ENCODE measurements around the gene SPEG. TPM values are rescaled to one million over a fixed set of nuclear protein-coding genes. Genes with fewer than 3 reads are reported as not detected.

SPEG gene
- total RNA-seq, 2 experiments from 2014 or later = 1.3 to 1.4 TPM

DNA sequence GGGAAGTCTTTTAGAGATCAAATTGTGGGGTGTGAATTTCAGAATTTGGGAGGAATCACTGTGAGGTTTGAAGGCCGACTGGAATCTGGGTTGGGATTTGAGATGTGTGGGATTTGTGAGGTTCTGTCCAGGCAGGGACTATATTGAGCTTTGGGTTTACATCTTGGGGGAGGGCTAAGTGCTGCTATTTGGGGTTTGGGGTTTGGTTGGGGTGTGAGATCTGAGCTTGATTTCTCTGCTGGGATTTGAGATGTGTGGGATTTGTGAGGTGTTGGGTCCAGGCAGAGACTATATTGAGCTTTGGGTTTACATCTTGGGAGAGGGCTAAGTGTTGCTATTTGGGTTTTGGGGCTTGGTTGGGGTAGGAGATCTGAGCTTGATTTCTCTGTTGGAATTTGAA, 64.9 kb downstream of the SPEG start:
- no peaks in the 10 kb centered on the region for H3K9me3 Mint-ChIP-seq
- H3K4me3 Mint-ChIP-seq = peak overlapping the region; percentile 91
- peaks cover 8% of the 10 kb centered on the region for H3K36me3 Mint-ChIP-seq (ENCODE audit: low read depth)
- DNase-seq = no peak
- intact Hi-C loops (cut with micrococcal nuclease) = loop anchor here (2.0 kb wide), 1 partner anchor 59 kb away; no protein-coding TSS in a partner anchor
- H3K4me1 Mint-ChIP-seq (ENCODE audit: low read depth) = peaks cover 28% of the 10 kb centered on the region
- H3K27me3 Mint-ChIP-seq (ENCODE audit: low read depth) = peaks cover 36% of the 10 kb centered on the region
- CTCF ChIA-PET = interaction anchor here (0.9 to 11.7 kb wide), 10 partner anchors 8 to 95 kb away, joined by 3 to 211 read pairs (median 4); no protein-coding TSS in a partner anchor
- H3K27ac Mint-ChIP-seq = no peak overlapping the region

- H3K4me1 Mint-ChIP-seq (ENCODE audit: low read depth) = peaks cover 28% of the 10 kb centered on the region
- H3K27ac Mint-ChIP-seq = no peak overlapping the region
- H3K9me3 Mint-ChIP-seq = no peaks in the 10 kb centered on the region
- intact Hi-C loops (cut with micrococcal nuclease) = no loop called here
- CTCF ChIA-PET = interaction anchor here (0.7 to 11.7 kb wide), 12 partner anchors 8 to 495 kb away, joined by 3 to 211 read pairs (median 4); no protein-coding TSS in a partner anchor
- H3K36me3 Mint-ChIP-seq (ENCODE audit: low read depth) = peaks cover 12% of the 10 kb centered on the region
- H3K27me3 Mint-ChIP-seq (ENCODE audit: low read depth) = peaks cover 31% of the 10 kb centered on the region
- no peak for DNase-seq
- peak overlapping the region; percentile 91 for H3K4me3 Mint-ChIP-seq
These were observed 65.5 kb downstream of the SPEG start for GRCh38 chr2:219500135-219500534.

GRCh38 chr2:219501849-219502248, 67.2 kb downstream of the SPEG start:
- H3K27me3 Mint-ChIP-seq (ENCODE audit: low read depth) = peaks cover 13% of the 10 kb centered on the region
- no peak overlapping the region for H3K27ac Mint-ChIP-seq
- peaks cover 25% of the 10 kb centered on the region for H3K36me3 Mint-ChIP-seq (ENCODE audit: low read depth)
- no peaks in the 10 kb centered on the region for H3K9me3 Mint-ChIP-seq
- H3K4me3 Mint-ChIP-seq = no peak overlapping the region
- intact Hi-C loops (cut with micrococcal nuclease) = no loop called here
- CTCF ChIA-PET = interaction anchor here (6.0 to 11.7 kb wide), 2 partner anchors 8 to 26 kb away, joined by 27 to 211 read pairs; no protein-coding TSS in a partner anchor
- H3K4me1 Mint-ChIP-seq (ENCODE audit: low read depth) = peaks cover 25% of the 10 kb centered on the region
- DNase-seq = no peak

- CTCF ChIA-PET = interaction anchor here (1.3 to 11.7 kb wide), 2 partner anchors 18 to 26 kb away, joined by 3 to 211 read pairs; no protein-coding TSS in a partner anchor
- H3K4me1 Mint-ChIP-seq (ENCODE audit: low read depth) = peaks cover 20% of the 10 kb centered on the region
- intact Hi-C loops (cut with micrococcal nuclease) = no loop called here
- peaks cover 7% of the 10 kb centered on the region for H3K27me3 Mint-ChIP-seq (ENCODE audit: low read depth)
- no peaks in the 10 kb centered on the region for H3K9me3 Mint-ChIP-seq
- peaks cover 29% of the 10 kb centered on the region for H3K36me3 Mint-ChIP-seq (ENCODE audit: low read depth)
- no peak for DNase-seq
- H3K4me3 Mint-ChIP-seq = no peak overlapping the region
- H3K27ac Mint-ChIP-seq = no peak overlapping the region
These were observed 68.0 kb downstream of the SPEG start for GRCh38 chr2:219502618-219503017.

DNA sequence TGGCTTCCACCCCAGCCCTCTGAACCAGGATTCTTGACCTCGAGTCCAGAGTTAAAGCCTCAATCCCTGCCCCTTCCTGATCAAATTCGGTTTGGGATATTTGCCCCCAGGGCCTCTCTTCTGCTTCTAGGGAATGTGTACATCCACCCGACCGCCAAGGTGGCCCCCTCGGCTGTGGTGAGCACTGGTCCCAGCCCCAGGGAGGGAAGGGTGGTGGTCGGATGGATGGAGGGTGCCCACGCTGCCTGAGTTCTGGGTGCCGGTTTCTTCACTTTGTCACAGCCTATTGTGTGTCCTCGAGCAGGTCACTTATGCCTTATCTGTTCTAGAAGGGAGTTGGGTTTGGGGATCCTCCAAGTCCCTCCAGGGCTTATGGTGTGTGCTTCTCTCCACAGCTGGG, 70.9 kb downstream of the SPEG start:
- H3K9me3 Mint-ChIP-seq = no peaks in the 10 kb centered on the region
- DNase-seq = no peak
- CTCF ChIA-PET = interaction anchor here (1.3 kb wide), 1 partner anchor 11 kb away, joined by 3 read pairs; no protein-coding TSS in a partner anchor
- no peak overlapping the region for H3K4me3 Mint-ChIP-seq
- H3K36me3 Mint-ChIP-seq (ENCODE audit: low read depth) = peaks cover 28% of the 10 kb centered on the region
- intact Hi-C loops (cut with micrococcal nuclease) = no loop called here
- H3K27me3 Mint-ChIP-seq (ENCODE audit: low read depth) = peaks cover 12% of the 10 kb centered on the region
- peaks cover 12% of the 10 kb centered on the region for H3K4me1 Mint-ChIP-seq (ENCODE audit: low read depth)
- no peak overlapping the region for H3K27ac Mint-ChIP-seq

GRCh38 chr2:219506153-219506801, 71.6 kb downstream of the SPEG start:
- no peak overlapping the region for H3K27ac Mint-ChIP-seq
- DNase-seq = no peak
- CTCF ChIA-PET = interaction anchor here (1.1 to 4.1 kb wide), 4 partner anchors 8 to 24 kb away, joined by 3 to 25 read pairs (median 4); partner anchors contain the start of gene GMPPA
- intact Hi-C loops (cut with micrococcal nuclease) = no loop called here
- peaks cover 17% of the 10 kb centered on the region for H3K27me3 Mint-ChIP-seq (ENCODE audit: low read depth)
- H3K9me3 Mint-ChIP-seq = no peaks in the 10 kb centered on the region
- no peak overlapping the region for H3K4me3 Mint-ChIP-seq
- peaks cover 12% of the 10 kb centered on the region for H3K4me1 Mint-ChIP-seq (ENCODE audit: low read depth)
- peaks cover 28% of the 10 kb centered on the region for H3K36me3 Mint-ChIP-seq (ENCODE audit: low read depth)

- H3K9me3 Mint-ChIP-seq = no peaks in the 10 kb centered on the region
- peaks cover 28% of the 10 kb centered on the region for H3K36me3 Mint-ChIP-seq (ENCODE audit: low read depth)
- intact Hi-C loops (cut with micrococcal nuclease) = no loop called here
- H3K4me3 Mint-ChIP-seq = no peak overlapping the region
- no peak overlapping the region for H3K27ac Mint-ChIP-seq
- DNase-seq = no peak
- peaks cover 12% of the 10 kb centered on the region for H3K4me1 Mint-ChIP-seq (ENCODE audit: low read depth)
- H3K27me3 Mint-ChIP-seq (ENCODE audit: low read depth) = peaks cover 21% of the 10 kb centered on the region
- CTCF ChIA-PET = interaction anchor here (1.1 to 4.1 kb wide), 9 partner anchors 7 to 104 kb away, joined by 3 to 25 read pairs (median 4); partner anchors contain the start of gene GMPPA
These were observed 72.3 kb downstream of the SPEG start for GRCh38 chr2:219506802-219507526.

- DNase-seq = no peak
- Mint-ChIP-seq H3K36me3 (ENCODE audit: low read depth) (peaks cover 28% of the 10 kb centered on the region), H3K27me3 (ENCODE audit: low read depth) (peaks cover 26% of the 10 kb centered on the region), H3K27ac (no peak overlapping the region), H3K9me3 (no peaks in the 10 kb centered on the region), H3K4me1 (ENCODE audit: low read depth) (peaks cover 12% of the 10 kb centered on the region), H3K4me3 (no peak overlapping the region)
- intact Hi-C loops (cut with micrococcal nuclease) = no loop called here
- CTCF ChIA-PET = interaction anchor here (0.9 to 4.1 kb wide), 11 partner anchors 8 to 105 kb away, joined by 3 to 25 read pairs (median 4); a partner anchor contains a TSS
These were observed 73.2 kb downstream of the SPEG start for GRCh38 chr2:219507581-219508443.

DNA sequence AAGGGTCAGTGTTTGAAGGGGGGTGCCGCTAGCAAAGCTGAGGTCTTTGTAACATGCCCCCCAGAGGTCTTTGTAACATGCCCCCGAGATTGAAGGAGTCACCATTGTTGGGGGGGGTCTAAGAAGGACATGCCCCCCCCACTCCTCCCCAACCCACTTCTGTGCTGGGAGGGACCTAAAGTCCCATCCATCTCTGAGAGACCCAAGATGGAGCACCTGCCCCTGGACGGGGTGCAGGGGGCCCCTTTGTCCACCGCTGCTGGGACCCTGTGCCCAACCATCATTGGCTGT, 73.7 kb downstream of the SPEG start:
- Mint-ChIP-seq H3K9me3 (no peaks in the 10 kb centered on the region), H3K4me1 (ENCODE audit: low read depth) (peaks cover 16% of the 10 kb centered on the region), H3K36me3 (ENCODE audit: low read depth) (peaks cover 28% of the 10 kb centered on the region), H3K4me3 (no peak overlapping the region), H3K27ac (no peak overlapping the region), H3K27me3 (ENCODE audit: low read depth) (peaks cover 31% of the 10 kb centered on the region)
- CTCF ChIA-PET = interaction anchor here (0.9 to 4.1 kb wide), 8 partner anchors 9 to 33 kb away, joined by 3 to 25 read pairs (median 4); a partner anchor contains a TSS
- no peak for DNase-seq
- intact Hi-C loops (cut with micrococcal nuclease) = no loop called here

DNA sequence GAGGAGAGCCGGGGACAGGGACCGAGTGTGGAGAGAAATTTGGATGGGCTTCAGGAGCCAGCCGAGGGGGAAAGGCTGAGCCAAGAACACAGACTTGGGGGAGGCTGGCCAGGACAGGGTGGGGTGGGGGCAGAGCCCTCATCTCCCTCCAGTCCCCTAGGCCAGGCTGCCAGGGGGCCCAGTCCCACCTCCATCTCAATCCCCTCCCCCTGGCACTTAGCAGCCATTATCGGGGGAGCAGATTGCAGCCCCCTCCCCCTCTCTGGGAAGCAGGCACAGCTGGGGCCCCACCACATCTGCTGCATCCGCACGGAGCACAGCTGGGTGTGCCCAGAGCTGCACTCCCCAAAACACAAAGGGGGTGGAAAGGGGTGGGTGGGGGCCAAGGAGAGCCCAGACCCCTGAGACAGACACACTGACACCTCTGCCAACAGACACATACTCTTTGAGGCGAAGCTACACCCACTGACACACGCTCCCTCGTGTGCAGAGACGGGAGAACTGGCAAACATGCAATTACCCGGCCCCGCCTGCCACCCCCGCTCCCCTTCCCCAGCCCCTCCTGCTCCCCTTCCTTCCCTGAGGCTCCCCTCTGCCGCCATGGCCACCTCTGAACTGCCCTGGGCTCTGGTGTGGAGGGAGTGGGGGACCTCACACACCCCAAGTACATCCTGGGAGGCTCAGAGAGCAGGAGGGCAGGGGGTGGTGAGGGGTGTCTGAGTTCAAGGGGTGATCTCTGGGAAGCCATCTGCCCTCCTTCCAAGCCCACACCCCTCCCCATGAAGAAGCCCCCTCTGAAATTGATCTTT, 74.5 kb downstream of the SPEG start:
- no peaks in the 10 kb centered on the region for H3K9me3 Mint-ChIP-seq
- CTCF ChIA-PET = interaction anchor here (0.7 to 4.1 kb wide), 12 partner anchors 9 to 90 kb away, joined by 3 to 27 read pairs (median 6); partner anchors contain the start of gene GMPPA
- DNase-seq = no peak
- H3K27me3 Mint-ChIP-seq (ENCODE audit: low read depth) = peaks cover 38% of the 10 kb centered on the region
- H3K27ac Mint-ChIP-seq = no peak overlapping the region
- intact Hi-C loops (cut with micrococcal nuclease) = loop anchor here (1.0 kb wide), 3 partner anchors 11 to 32 kb away; partner anchors contain the start of gene GMPPA
- H3K4me3 Mint-ChIP-seq = peak overlapping the region; percentile 26
- H3K4me1 Mint-ChIP-seq (ENCODE audit: low read depth) = peaks cover 24% of the 10 kb centered on the region
- H3K36me3 Mint-ChIP-seq (ENCODE audit: low read depth) = peaks cover 25% of the 10 kb centered on the region

All from activated naive CD4-positive, alpha-beta T cell treated with anti-CD3 and anti-CD28 coated beads for 36 hours (primary cell).